Ascending aorta (tissue), 2 donors: ENCODE results near the gene SLC39A13. TPM values are rescaled to one million over a fixed set of nuclear protein-coding genes. Genes with fewer than 3 reads are reported as not detected.

Source experiments
- DNase-seq, 2 donors: peaks; one replicate each; pipeline ENCODE4 v3.0.0-alpha.2; 2019; ENCODE audit warnings: low spot score in 2 of 2
- H3K27ac ChIP-seq, 2 donors: fragments of 200-600 bp; sonication (generic); one replicate each; pipeline ENCODE4 v1.5.1; 2016 to 2017; ENCODE audit warnings: mild to moderate bottlenecking in 1 of 2
- H3K27me3 ChIP-seq: fragments of 200-600 bp; sonication (generic); one replicate; pipeline ENCODE4 v1.5.1; 2017
- H3K36me3 ChIP-seq, 2 donors: fragments of 200-600 bp; sonication (generic); one replicate each; pipeline ENCODE4 v1.5.1; 2016
- H3K4me1 ChIP-seq, 2 donors: fragments of 200-600 bp; sonication (generic); one replicate each; pipeline ENCODE4 v1.5.1; 2016 to 2017; ENCODE audit warnings: mild to moderate bottlenecking in 1 of 2
- H3K4me3 ChIP-seq, 2 donors: fragments of 200-600 bp; sonication (generic); one replicate each; pipeline ENCODE4 v1.5.1; 2016 to 2017; ENCODE audit warnings: mild to moderate bottlenecking in 1 of 2
- H3K9me3 ChIP-seq, 2 donors: fragments of 200-600 bp; sonication (generic); one replicate each; pipeline ENCODE4 v1.5.1; 2016
- intact Hi-C: fragments of 100-400 bp; cut with DNase I; formaldehyde crosslinking; loops from one replicate; pipeline ENCODE4 v1.15.1; 2023
- total RNA-seq: library from RNA; depleted of rRNA; stranded (reverse); fragments of >200 nt; gene quantifications from one replicate; pipeline ENCODE4 v1.1.0, GENCODE V29; 2016
- TF ChIP-seq, protein P1 (sequence below), 3 experiments: fragments of 200-600 bp in 2 of 3; fragments of 450-650 bp in 1 of 3; sonication (generic) in 2 of 3; IDR thresholded peaks; one replicate each; pipeline ENCODE4 v1.5.1; 2016 to 2019; ENCODE audit warnings: antibody characterized with exemption in 3 of 3, mild to moderate bottlenecking in 1 of 3, moderate library complexity in 1 of 3

Gene SLC39A13
- total RNA-seq, 1 donor from 2014 or later = 246 TPM

DNA sequence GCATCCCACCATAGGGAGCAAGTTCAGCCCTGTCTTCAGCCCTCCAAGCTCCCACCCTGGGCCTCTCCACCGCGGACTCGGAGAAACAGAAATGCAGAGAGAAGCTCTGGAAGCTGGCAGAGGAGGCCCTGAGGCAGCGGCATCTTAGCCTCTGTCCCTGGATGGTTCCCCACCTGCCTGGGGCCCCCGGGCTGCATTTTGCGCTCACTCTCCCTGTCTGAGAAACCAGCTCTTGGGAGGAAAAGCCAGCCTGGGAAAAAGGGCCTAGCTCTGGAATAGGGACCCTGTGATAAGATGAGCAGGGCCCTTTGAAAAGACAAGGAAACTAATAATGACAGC is 18.0 kb upstream of the SLC39A13 start:
- DNase-seq = no peak
- Histone ChIP-seq H3K9me3 (no peaks in the 10 kb centered on the region), H3K4me3 (no peak overlapping the region), H3K36me3 (no peaks in the 10 kb centered on the region), H3K27ac (no peak overlapping the region), H3K4me1 (no peaks in the 10 kb centered on the region), H3K27me3 (no peaks in the 10 kb centered on the region)
- intact Hi-C loops = no loop called here
- TF ChIP-seq, protein P1, sequence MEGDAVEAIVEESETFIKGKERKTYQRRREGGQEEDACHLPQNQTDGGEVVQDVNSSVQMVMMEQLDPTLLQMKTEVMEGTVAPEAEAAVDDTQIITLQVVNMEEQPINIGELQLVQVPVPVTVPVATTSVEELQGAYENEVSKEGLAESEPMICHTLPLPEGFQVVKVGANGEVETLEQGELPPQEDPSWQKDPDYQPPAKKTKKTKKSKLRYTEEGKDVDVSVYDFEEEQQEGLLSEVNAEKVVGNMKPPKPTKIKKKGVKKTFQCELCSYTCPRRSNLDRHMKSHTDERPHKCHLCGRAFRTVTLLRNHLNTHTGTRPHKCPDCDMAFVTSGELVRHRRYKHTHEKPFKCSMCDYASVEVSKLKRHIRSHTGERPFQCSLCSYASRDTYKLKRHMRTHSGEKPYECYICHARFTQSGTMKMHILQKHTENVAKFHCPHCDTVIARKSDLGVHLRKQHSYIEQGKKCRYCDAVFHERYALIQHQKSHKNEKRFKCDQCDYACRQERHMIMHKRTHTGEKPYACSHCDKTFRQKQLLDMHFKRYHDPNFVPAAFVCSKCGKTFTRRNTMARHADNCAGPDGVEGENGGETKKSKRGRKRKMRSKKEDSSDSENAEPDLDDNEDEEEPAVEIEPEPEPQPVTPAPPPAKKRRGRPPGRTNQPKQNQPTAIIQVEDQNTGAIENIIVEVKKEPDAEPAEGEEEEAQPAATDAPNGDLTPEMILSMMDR (IDR thresholded peaks at IDR 0.05) = no peak

DNA sequence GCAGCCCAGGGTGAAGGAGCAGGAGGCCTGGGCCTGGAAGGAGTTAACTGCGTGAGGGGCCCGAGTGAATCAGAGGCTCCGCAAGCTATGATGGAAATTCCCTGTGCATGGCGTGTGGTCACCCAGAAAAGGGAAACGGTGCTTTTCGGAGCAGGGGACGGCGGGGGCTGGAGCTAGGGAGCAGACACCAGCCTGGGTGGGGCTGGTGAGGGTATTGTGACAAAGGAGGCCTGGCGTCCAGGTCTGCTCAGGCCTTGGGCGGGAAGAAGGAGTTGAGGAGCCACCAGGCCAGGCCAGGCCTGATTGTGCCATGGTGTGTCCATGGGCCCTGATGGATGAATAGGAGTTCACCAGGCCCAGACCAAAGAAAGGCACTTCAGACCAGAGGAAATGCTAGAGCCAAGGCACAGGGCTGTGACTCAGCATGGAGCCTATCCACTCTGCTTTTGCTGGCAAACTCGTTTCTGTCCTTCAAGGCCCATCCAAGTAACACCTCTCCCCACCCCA is 17.3 kb upstream of the SLC39A13 start:
- H3K4me3 ChIP-seq = no peak overlapping the region
- H3K27me3 ChIP-seq = no peaks in the 10 kb centered on the region
- H3K27ac ChIP-seq = peak overlapping the region in 1 of 2 donors; percentile 30
- no peaks in the 10 kb centered on the region for H3K9me3 ChIP-seq
- no peak for DNase-seq
- no peaks in the 10 kb centered on the region for H3K36me3 ChIP-seq
- intact Hi-C loops = no loop called here
- H3K4me1 ChIP-seq = no peaks in the 10 kb centered on the region
- TF ChIP-seq, protein P1 (IDR thresholded peaks at IDR 0.05) = no peak

DNA sequence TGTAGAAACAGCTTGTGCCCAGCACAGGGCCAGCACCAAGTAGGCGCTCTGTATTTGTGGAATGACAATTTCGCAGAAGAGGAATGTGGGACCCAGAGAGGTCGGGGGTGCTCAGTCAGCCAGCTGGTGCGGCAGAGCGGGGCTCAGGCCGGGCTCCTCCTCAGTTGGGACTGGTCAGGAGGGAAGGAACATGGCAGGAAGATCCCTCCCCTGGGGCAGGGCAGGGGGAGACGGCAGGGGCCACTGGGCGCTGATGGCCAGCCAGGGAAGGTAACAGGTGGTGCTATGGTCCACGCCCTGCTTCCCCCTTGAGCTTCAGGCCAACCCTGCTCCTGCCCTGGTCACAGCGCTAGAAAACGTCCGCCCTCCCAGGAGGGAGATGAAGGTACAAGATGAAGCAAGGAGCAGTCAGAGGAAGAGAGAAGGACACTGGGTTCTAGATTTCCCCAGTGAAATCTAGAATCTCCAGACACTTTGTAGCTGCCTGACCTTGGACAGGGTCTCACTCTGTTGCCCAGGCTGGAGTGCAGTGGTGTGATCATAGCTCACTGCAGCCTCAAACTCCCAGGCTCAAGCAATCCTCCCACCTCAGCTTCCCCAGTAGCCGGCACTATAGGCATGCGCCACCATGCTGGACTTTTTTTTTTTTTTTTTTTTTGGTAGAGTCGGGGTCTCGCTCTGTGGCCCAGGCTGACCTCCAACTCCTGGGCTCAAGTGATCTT is 16.5 kb upstream of the SLC39A13 start:
- TF ChIP-seq, protein P1 (IDR thresholded peaks at IDR 0.05) = no peak
- Histone ChIP-seq H3K4me3 (no peak overlapping the region), H3K9me3 (no peaks in the 10 kb centered on the region), H3K36me3 (no peaks in the 10 kb centered on the region), H3K27me3 (no peaks in the 10 kb centered on the region), H3K4me1 (no peaks in the 10 kb centered on the region), H3K27ac (peak overlapping the region in 1 of 2 donors; percentile 30)
- intact Hi-C loops = no loop called here
- DNase-seq = no peak

DNA sequence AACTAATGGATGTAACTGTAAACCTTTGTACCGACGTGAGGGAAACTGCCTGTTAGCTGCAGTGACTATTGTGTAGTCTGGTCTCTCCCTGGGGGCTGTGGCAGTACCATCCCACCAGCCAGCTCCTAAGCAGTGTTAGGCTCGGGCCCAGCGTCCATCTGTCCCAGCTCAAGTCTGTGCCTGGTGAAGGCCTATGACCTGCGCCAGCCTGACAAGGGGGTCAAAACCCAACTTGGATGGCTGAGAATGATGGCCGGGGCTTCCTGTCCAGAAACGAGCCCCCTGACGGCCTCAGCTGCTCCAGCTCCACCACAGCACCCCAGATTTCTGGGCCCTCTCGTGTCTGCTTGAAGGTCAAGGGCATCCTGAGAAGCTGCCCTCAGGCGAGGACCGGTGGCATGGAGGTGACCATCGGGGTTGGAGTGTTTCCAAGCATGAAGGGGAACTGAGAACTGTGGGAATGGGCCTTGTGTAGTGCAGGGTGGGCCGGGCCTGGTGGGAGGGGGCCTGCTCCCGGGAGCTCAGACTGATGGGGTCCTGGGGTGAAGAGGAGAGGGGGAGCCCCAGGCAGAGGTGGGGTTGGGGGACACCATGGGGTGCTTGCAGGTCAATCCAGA is 15.7 kb upstream of the SLC39A13 start:
- Histone ChIP-seq H3K4me3 (no peak overlapping the region), H3K27me3 (no peaks in the 10 kb centered on the region), H3K27ac (peak overlapping the region in 1 of 2 donors; percentile 80), H3K4me1 (no peaks in the 10 kb centered on the region), H3K9me3 (no peaks in the 10 kb centered on the region), H3K36me3 (no peaks in the 10 kb centered on the region)
- intact Hi-C loops = no loop called here
- TF ChIP-seq, protein P1 (IDR thresholded peaks at IDR 0.05) = no peak
- DNase-seq = no peak

DNA sequence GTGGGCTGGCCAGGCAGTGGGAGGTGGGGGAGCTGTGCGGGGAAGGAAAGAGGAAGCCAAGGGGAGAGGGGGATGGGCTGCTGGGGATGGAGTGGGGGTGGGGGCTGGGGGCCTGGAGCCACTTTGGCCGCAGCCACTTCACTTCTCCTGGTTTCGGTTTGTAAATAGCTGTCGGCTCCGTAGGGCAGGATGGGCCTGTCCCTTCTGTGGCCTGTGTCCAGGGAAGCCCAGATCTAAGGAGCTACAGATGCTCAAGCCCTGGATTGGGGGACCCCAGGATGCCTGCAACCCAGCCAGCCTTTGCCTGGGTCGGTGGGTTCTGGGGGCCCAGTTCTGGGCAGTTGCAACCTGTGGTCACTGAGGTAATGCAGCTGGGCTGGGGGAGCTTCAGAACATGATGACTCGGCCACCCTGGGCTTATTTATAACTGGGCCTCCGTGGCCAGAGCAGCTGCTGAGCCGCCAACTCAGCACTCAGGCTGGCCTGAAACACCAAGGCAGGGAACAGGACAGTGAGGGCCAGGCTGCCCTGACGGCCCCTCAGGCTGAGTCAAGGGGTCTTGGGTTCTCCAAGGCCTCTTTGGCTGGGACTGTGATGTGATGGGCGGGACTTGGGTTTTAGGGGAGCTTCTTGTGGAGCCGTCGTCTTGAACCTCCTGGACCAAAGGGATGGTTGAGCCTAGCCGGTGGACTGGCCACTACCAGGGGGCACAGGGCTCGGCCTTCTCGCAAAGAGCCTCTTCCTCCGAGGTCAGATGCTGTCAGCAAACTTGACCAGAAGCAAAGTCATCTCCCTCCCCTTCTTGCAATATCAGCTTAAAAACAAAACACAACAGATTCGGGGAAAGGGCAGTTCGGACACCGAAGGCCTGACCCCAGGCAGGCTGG is 15.0 kb upstream of the SLC39A13 start:
- DNase-seq = no peak
- TF ChIP-seq, protein P1 (IDR thresholded peaks at IDR 0.05) = no peak
- H3K36me3 ChIP-seq = no peaks in the 10 kb centered on the region
- no peaks in the 10 kb centered on the region for H3K9me3 ChIP-seq
- peak overlapping the region; percentile 76 to 80 for H3K27ac ChIP-seq
- H3K4me3 ChIP-seq = no peak overlapping the region
- H3K4me1 ChIP-seq = no peaks in the 10 kb centered on the region
- H3K27me3 ChIP-seq = no peaks in the 10 kb centered on the region
- intact Hi-C loops = no loop called here
